Pancreas (tissue), 10 donors: ENCODE measurements around the gene SOX5. TPM values are rescaled to one million over a fixed set of nuclear protein-coding genes. Genes with fewer than 3 reads are reported as not detected.

ENCODE experiments used
- ATAC-seq, 4 donors: fragments of 200-7000 bp; cut with Tn5 transposase; one replicate each; pipeline versions ENCODE4 v1.8.0 to v1.9.1; 2020; ENCODE audit warnings: mild to moderate bottlenecking in 4 of 4, moderate library complexity in 4 of 4
- DNase-seq, 6 donors: peaks; one replicate each; pipeline ENCODE4 v3.0.0-alpha.2; 2020
- FAIRE-seq: peaks from 2 replicates; lab custom pipeline; 2012; peaks lifted over from hg19 to GRCh38; lab: Jason Lieb, UNC
- H3K27ac ChIP-seq, 4 donors: fragments of 200-600 bp; sonication (generic); 1 replicate in 3 of 4; 2 replicates in 1 of 4; pipeline versions ENCODE4 v1.5.0 to v1.8.0; 2020
- H3K27me3 ChIP-seq, 4 donors: fragments of 200-600 bp; one replicate each; pipeline ENCODE4 v1.8.0; 2021
- H3K36me3 ChIP-seq, 3 donors: fragments of 200-600 bp; sonication (generic) in 1 of 3; one replicate each; pipeline versions ENCODE4 v1.5.0 to v1.8.0; 2020 to 2021
- H3K4me1 ChIP-seq, 3 donors: fragments of 200-600 bp; one replicate each; pipeline ENCODE4 v1.8.0; 2021
- H3K4me3 ChIP-seq, 4 donors: fragments of 200-600 bp; sonication (generic) in 2 of 4; one replicate each; pipeline versions ENCODE4 v1.5.0 to v1.8.0; 2020 to 2021
- H3K9me3 ChIP-seq, 4 donors: fragments of 200-600 bp; one replicate each; pipeline ENCODE4 v1.8.0; 2021
- WGBS, 2 donors: extraction: QIAGEN DNeasy Blood & Tissue Kit; methylation state at CpG; one replicate each; pipeline ENCODE4 v1.1.7; 2013; 5-methylcytosine and 5-hydroxymethylcytosine counted together
- intact Hi-C, 3 donors: fragments of 100-400 bp; cut with DNase I; formaldehyde crosslinking; loops; one replicate each; pipeline versions ENCODE4 v1.11.1 to v1.14.2; 2022
- polyA plus RNA-seq, 2 donors: library from polyadenylated mRNA; stranded (reverse); fragments of 200-250 nt; gene quantifications; one replicate each; pipeline ENCODE4 v1.2.3, GENCODE V29; 2013
- total RNA-seq, 6 donors: library from RNA; stranded (reverse); fragmentation: NEBNext Ultra II Directional in 4 of 6; extraction: Animal tissue kit (Norgen Biotek cat#: 25700) in 4 of 6; gene quantifications; one replicate each; pipeline versions ENCODE4 v1.2.1 to v1.2.4, GENCODE V29; 2021 to 2023
- TF ChIP-seq, protein P1 (sequence below), 4 donors: fragments of 200-600 bp; sonication (generic) in 3 of 4; IDR thresholded peaks; one replicate each; pipeline versions ENCODE4 v1.5.0 to v1.8.0; 2021; ENCODE audit warnings: antibody characterized with exemption in 4 of 4
- donor health status: healthy with polysubstance abuse.
- donor health status: DM: no; HTN: no; CAD: no; lungs with moderate emphysema.
- donor health status: DM: no; HTN: no; CAD: no.
- donor health status: control.
- donor health status: control.
- donor health status: Bipolar disorder and iron deficiency.
- donor health status: DM: yes; HTN: yes; CAD: no.
- donor health status: DM: no; HTN: no; CAD: no.
- donor health status: DM: no; HTN: no; CAD: no.
- donor health status: DM: yes; HTN: yes; CAD: no.

The SOX5 gene
- total and polyA plus RNA-seq, 8 donors = 0.47 to 2.5 (median 1.6) TPM

GRCh38 chr12:23559268-23559753, 390.2 kb downstream of the SOX5 start:
- ATAC-seq = peak in 2 of 4 donors; percentile 25 to 62
- DNase-seq = no peak
- intact Hi-C loops = no loop called here
- Histone ChIP-seq H3K36me3 (no peaks in the 10 kb centered on the region), H3K27me3 (no peaks in the 10 kb centered on the region), H3K4me3 (no peak overlapping the region), H3K4me1 (no peaks in the 10 kb centered on the region), H3K9me3 (no peaks in the 10 kb centered on the region), H3K27ac (no peak overlapping the region)
- whole genome bisulfite sequencing, 2 donors = 19 to 43% methylated on average over 2 of the region's 2 CpGs
- no peak for FAIRE-seq
- TF ChIP-seq, protein P1, sequence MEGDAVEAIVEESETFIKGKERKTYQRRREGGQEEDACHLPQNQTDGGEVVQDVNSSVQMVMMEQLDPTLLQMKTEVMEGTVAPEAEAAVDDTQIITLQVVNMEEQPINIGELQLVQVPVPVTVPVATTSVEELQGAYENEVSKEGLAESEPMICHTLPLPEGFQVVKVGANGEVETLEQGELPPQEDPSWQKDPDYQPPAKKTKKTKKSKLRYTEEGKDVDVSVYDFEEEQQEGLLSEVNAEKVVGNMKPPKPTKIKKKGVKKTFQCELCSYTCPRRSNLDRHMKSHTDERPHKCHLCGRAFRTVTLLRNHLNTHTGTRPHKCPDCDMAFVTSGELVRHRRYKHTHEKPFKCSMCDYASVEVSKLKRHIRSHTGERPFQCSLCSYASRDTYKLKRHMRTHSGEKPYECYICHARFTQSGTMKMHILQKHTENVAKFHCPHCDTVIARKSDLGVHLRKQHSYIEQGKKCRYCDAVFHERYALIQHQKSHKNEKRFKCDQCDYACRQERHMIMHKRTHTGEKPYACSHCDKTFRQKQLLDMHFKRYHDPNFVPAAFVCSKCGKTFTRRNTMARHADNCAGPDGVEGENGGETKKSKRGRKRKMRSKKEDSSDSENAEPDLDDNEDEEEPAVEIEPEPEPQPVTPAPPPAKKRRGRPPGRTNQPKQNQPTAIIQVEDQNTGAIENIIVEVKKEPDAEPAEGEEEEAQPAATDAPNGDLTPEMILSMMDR (IDR thresholded peaks at IDR 0.05) = no peak

DNA sequence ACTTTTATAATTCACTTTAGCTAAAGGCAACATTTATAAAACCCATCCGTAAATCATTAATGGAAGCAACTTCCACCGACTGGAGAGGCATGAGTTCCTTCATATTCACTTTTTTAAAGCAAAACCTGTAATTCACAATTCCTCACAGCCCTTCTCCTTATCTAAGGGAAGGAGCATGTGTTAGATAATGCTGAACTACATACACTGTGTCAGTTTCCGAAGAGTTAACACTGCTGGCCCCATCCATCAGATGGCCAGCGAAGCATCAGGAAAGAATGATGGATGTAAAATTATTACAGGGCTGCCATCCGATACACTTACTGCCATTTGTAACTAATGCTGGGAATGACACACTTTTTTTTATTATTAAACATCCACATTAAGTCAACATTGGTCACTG, 392.8 kb downstream of the SOX5 start:
- Histone ChIP-seq H3K9me3 (no peaks in the 10 kb centered on the region), H3K4me1 (no peaks in the 10 kb centered on the region), H3K4me3 (no peak overlapping the region), H3K27me3 (no peaks in the 10 kb centered on the region), H3K27ac (no peak overlapping the region), H3K36me3 (no peaks in the 10 kb centered on the region)
- ATAC-seq (peak in 1 of 4 donors; percentile 18), DNase-seq (no peak), FAIRE-seq (no peak)
- intact Hi-C loops = no loop called here
- 61 to 65% methylated on average over 5 of the region's 5 CpGs for WGBS, 2 donors
- TF ChIP-seq, protein P1 (IDR thresholded peaks at IDR 0.05) = no peak

DNA sequence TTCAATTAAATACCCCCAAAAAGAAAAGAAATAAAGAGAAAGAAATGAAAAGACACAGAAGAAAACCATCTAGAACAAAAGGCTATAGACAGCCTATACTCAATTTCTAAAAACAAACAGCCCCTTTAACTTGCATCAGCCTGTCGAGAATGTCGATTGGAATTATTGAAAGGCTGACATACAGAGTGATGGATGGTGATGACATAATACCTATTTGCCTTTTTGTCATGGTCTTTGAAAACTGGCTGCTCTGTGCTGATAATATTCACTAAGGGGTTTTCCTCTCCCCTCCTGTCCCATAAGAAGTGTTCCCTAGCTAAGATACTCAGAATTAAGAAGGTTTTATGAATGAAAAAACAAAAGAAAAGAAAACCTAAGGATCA, 393.7 kb downstream of the SOX5 start:
- Histone ChIP-seq H3K27me3 (no peaks in the 10 kb centered on the region), H3K9me3 (no peaks in the 10 kb centered on the region), H3K36me3 (no peaks in the 10 kb centered on the region), H3K27ac (no peak overlapping the region), H3K4me1 (no peaks in the 10 kb centered on the region), H3K4me3 (no peak overlapping the region)
- FAIRE-seq = no peak
- TF ChIP-seq, protein P1 (IDR thresholded peaks at IDR 0.05) = no peak
- no peak for ATAC-seq
- 24 to 27% methylated on average over 2 of the region's 2 CpGs for WGBS, 2 donors
- no peak for DNase-seq
- intact Hi-C loops = no loop called here

DNA sequence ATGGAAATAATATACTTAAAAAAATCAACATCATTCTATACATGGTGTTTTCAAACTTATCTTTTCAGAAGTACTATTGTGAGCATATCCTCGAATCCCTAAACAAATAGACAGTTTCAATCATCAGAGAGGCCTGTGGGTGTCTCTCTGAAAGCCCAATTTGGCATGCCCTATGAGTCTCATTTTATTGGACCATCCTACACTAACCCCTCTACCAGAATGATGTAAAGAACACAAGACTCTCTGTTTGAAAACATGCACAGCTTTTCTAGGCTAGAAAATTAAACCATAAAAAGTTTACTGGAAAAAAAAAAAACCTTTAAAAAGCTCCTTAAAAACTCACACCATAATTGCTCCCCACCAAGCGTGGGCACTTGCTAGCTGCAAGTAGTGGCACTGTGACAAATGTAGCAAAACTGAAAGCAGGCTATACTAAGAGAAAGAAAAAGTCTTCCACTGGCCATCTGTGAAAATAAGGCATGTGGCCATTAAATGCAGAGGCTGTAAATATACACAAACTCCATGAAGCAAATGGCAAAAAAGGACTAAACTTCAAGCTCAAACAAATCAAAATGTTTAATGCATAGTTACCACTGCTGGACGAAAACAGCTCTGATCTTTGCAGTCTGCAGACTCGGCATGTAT, 394.2 kb downstream of the SOX5 start:
- DNase-seq (no peak), FAIRE-seq (no peak), ATAC-seq (no peak)
- Histone ChIP-seq H3K36me3 (no peaks in the 10 kb centered on the region), H3K27me3 (no peaks in the 10 kb centered on the region), H3K4me3 (no peak overlapping the region), H3K4me1 (no peaks in the 10 kb centered on the region), H3K9me3 (no peaks in the 10 kb centered on the region), H3K27ac (no peak overlapping the region)
- TF ChIP-seq, protein P1 (IDR thresholded peaks at IDR 0.05) = no peak
- intact Hi-C loops = no loop called here
- 53 to 55% methylated on average over 4 of the region's 4 CpGs for WGBS, 2 donors

DNA sequence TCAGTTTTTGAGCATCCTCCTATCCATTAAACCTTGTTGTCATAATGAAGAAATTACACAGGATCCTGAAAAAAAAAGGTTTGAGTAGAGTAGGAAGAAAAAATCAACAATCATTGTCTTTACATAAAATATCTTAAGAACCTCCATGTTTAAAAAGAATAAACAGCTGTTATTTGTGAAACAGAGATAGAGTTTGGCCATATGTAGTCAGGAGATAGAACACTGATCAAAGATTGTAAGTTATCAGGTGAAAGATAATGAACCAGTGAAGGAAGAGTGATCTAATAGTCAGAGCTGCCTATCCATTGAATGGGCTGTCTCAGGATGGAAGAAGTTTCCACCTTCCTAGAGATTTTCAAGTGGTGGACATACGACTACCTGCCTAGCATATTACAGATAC, 397.1 kb downstream of the SOX5 start:
- FAIRE-seq (no peak), ATAC-seq (no peak), DNase-seq (no peak)
- Histone ChIP-seq H3K4me3 (no peak overlapping the region), H3K36me3 (no peaks in the 10 kb centered on the region), H3K9me3 (no peaks in the 10 kb centered on the region), H3K27ac (no peak overlapping the region), H3K4me1 (no peaks in the 10 kb centered on the region), H3K27me3 (no peaks in the 10 kb centered on the region)
- 54 to 68% methylated on average over 1 of the region's 1 CpG for WGBS, 2 donors
- intact Hi-C loops = no loop called here
- TF ChIP-seq, protein P1 (IDR thresholded peaks at IDR 0.05) = no peak
